HG03457 (cell line): ENCODE data around the gene FAM171A2.

Experiments used
- ATAC-seq: cut with Tn5 transposase; IDR thresholded peaks from one replicate; pipeline ENCODE4 v1.9.1; 2021; ENCODE audit warnings: moderate number of reproducible peaks; ENCODE audit not compliant: unreplicated experiment

FAM171A2 gene

GRCh38 chr17:44309472-44309871 lies 54.2 kb downstream of the FAM171A2 start:
- no peak for ATAC-seq

DNA sequence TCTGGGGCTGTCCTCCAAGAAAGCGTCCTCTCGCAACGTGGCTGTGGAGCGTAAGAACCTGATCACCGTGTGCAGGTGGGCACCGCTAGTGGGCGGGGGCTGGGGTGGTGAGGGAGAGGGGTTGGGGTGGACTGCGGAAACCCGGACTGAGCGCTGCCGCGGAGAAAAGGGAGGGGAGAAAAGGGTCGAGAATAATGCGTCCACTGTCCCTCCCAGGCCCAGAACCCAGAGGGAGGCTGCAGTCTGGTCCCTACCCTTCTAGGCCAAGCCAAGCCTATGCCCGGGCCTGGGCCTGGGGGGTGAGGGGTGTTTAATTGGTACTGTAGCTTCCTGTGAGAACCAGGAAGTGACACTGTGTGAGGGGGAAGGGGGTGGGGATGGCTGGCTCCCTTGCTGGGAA lies 54.8 kb downstream of the FAM171A2 start:
- ATAC-seq = no peak

GRCh38 chr17:44308320-44308818 lies 55.3 kb downstream of the FAM171A2 start, which contains the start of gene RUNDC3A:
TSS of gene RUNDC3A (plus strand) at chr17:44308601. CDS start at chr17:44308833, 232 bp downstream.
- ATAC-seq = no peak

- ATAC-seq = no peak
These were observed 56.1 kb downstream of the FAM171A2 start for GRCh38 chr17:44307387-44308186.

- no peak for ATAC-seq
These were observed 59.0 kb downstream of the FAM171A2 start for GRCh38 chr17:44304651-44305050.
